HL-60 (cell line): ENCODE results near the gene AFDN.

Source experiments
- DNase-seq, 2 experiments: peaks; one replicate each; pipeline ENCODE4 v3.0.0-alpha.2; 2010 to 2020; ENCODE audit warnings: low read depth in 1 of 2, low spot score in 1 of 2
- H3K27ac ChIP-seq: fragments of 250-450 bp; sonication (Bioruptor Pico); replicated peaks from 2 replicates; pipeline ENCODE4 v1.5.1; 2020; ENCODE audit warnings: mild to moderate bottlenecking, moderate library complexity
- H3K27me3 ChIP-seq: fragments of 250-450 bp; sonication (Bioruptor Pico); 2 replicates; pipeline ENCODE4 v1.5.1; 2021; ENCODE audit warnings: mild to moderate bottlenecking, moderate library complexity; ENCODE audit not compliant: insufficient read depth, poor library complexity, severe bottlenecking
- H3K4me3 ChIP-seq: replicated peaks from 2 replicates; pipeline ENCODE4 v1.5.1; 2011; ENCODE audit warnings: mild to moderate bottlenecking, control low read depth, low read length; ENCODE audit not compliant: insufficient read depth
- CTCF ChIP-seq: IDR thresholded peaks from one replicate; pipeline ENCODE4 v1.5.1; 2011; ENCODE audit warnings: low read length, control low read depth, inconsistent platforms; ENCODE audit not compliant: insufficient read depth
- GABPA ChIP-seq: IDR thresholded peaks from 2 replicates; pipeline ENCODE4 v1.6.1; 2012; ENCODE audit warnings: low read depth
- POLR2AphosphoS5 ChIP-seq: IDR thresholded peaks from 2 replicates; pipeline ENCODE4 v1.6.1; 2012; ENCODE audit warnings: low read depth
- REST ChIP-seq: IDR thresholded peaks from 2 replicates; pipeline ENCODE4 v1.6.1; 2012; ENCODE audit warnings: low read depth; ENCODE audit not compliant: insufficient replicate concordance
- SPI1 ChIP-seq: IDR thresholded peaks from 2 replicates; pipeline ENCODE4 v1.6.1; 2012; ENCODE audit warnings: low read depth, mild to moderate bottlenecking, borderline replicate concordance

AFDN gene

GRCh38 chr6:167927246-167927645, 100.5 kb downstream of the AFDN start:
- TF ChIP-seq CTCF (no peak), REST (no peak), GABPA (no peak), SPI1 (no peak), POLR2AphosphoS5 (no peak)
- no peak for DNase-seq
- no peak overlapping the region for H3K4me3 ChIP-seq

GRCh38 chr6:167928111-167928510, 101.4 kb downstream of the AFDN start:
- Histone ChIP-seq H3K27ac (no peak overlapping the region), H3K4me3 (no peak overlapping the region), H3K27me3 (no peaks in the 10 kb centered on the region)
- DNase-seq, result no peak
- no peak for TF ChIP-seq SPI1
- no peak for TF ChIP-seq REST
- TF ChIP-seq POLR2AphosphoS5, result no peak
- TF ChIP-seq GABPA, result no peak
- no peak for TF ChIP-seq CTCF

More at GRCh38 chr6:167927246-167927645, 100.5 kb downstream of the AFDN start:
- Histone ChIP-seq H3K27ac (no peak overlapping the region), H3K27me3 (no peaks in the 10 kb centered on the region)

GRCh38 chr6:167930295-167930694, 103.6 kb downstream of the AFDN start:
- no peak for TF ChIP-seq REST
- no peak for TF ChIP-seq GABPA
- no peak for TF ChIP-seq POLR2AphosphoS5
- no peak for TF ChIP-seq SPI1
- no peak for TF ChIP-seq CTCF
- H3K27ac ChIP-seq, result no peak overlapping the region

More at GRCh38 chr6:167930295-167930694, 103.6 kb downstream of the AFDN start:
- H3K27me3 ChIP-seq, result no peaks in the 10 kb centered on the region
- H3K4me3 ChIP-seq, result no peak overlapping the region
- DNase-seq, result no peak
